ENCODE data around the gene HDAC3.
"Not testable (repeated sequence)": the region's sequence is repeated elsewhere in the genome, so short reads cannot be mapped to it uniquely, and the experiment has no call there.

Gene HDAC3

GRCh38 chr5:141633871-141634561, 2.6 kb downstream of the HDAC3 start:
- peak in 1 of 5 experiments; percentile 61 for DNase-seq

GRCh38 chr5:141632650-141633049, 4.0 kb downstream of the HDAC3 start:
- DNase-seq: no peak

- DNase-seq: no peak
Observed at GRCh38 chr5:141630570-141631140, 6.0 kb downstream of the HDAC3 start.

DNA sequence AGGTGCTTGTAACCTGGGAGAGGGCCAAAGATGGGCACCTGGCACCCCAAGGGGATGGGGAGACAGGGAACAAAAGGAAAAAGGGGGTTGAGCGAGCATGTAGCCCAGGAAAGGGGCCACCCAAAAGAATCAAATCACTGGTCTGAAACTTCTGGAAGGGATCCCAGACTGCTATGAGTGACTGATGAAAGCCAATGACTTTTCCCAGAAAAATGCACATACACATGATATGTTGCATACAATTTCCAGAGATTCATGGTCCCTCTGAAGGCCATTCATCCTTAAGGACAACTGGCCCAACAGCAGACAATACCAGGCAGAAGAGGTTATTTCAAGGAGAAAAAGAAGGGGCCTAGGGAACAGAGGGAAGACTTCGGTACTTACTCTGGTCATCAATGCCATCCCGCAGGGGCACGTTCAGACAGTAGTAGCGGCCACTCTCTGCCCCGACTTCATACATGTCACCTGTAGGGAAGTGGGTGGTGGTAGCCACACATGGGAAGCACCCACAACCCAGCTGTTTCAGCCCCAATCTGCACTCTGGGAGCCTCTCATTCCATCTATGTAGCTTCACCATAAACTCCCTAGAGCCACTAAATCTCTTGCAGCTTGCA, 8.4 kb downstream of the HDAC3 start:
- DNase-seq: no peak

DNA sequence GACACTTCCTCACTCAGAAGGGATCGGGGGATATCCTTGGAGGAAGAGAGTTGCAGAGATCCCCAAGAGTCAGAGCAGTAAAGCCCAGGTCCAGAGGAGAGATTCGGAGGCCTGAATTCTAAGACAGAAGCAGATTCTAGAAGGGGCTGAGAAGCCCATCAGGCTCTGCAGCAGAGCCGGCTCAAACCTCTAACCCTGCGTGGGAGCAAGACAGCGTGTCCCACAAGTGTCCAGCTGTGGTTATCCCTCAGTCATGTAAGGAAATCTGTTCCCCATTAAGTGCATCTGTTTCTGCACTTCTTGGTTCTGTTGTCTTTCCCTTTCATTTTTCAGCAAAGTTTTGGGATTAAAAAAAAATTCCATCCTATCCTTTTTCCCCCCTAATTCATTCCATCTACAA, 13.0 kb downstream of the HDAC3 start:
- DNase-seq: no peak

GRCh38 chr5:141623186-141623585, 13.5 kb downstream of the HDAC3 start:
- peak in 1 of 5 experiments; percentile 73 for DNase-seq

GRCh38 chr5:141618804-141619554, 17.7 kb downstream of the HDAC3 start, which contains the start of gene DIAPH1:
DIAPH1 (minus strand) TSS chr5:141619000; CDS start chr5:141618914, 86 bp downstream.
- peak; percentile 96 to 99 (median 98) for DNase-seq

DNA sequence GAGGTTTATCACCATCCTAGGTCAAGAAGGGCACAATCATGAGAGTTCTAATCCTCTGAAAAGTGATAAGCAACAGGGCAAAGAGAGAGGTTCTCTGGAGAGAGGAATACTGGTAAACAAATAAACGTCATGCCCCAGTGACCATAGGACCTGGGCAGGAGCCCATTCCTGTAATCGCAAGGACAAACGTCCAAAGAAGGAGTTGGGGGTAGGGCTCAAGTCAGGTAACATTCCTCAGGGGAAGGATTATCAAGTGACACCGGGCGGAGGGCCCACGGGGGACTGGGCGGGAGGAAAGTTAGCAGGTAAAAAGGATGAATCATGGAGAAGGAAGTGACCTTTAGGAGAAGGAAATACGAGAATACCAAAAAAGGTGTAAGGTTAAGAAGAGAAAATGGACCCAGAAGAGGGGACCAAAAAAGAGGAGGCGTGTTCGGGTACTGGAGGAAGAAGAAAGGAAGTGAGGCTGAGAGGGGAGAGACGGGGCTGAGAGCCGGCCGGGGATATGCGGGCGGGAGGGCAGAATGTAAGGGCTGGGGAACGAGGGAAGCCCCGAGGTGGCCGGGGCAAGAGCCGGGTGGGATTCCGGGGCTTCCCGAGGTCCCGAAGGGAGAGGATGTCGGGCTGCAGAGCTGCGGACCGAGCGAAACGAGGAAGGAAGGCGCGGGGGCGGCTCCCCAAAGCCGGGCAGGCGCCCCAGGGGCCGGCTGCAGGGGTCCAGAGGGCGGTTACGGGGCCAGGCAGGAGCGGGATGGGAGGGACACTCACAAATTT, 18.4 kb downstream of the HDAC3 start:
- DNase-seq: peak in 4 of 5 experiments; percentile 35 to 64 (median 53)

DNA sequence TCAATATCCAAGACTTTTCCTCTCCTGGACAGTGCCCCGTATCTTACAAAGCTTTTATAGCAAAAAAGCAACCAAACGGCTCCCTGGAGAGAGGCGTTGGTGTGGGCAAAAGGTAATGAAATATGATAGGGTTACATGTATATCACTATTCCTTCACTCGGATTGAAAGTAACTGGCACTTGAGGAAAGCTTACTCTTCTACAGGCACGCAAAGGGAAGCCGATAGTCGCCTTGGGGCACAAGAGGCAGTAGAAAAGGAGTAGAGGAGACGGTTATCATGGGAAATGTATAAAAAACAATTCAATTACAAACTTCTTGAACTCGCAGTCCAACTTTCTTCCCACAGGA, 19.0 kb downstream of the HDAC3 start:
- no peak for DNase-seq

GRCh38 chr5:141617128-141617527, 19.5 kb downstream of the HDAC3 start:
- no peak for DNase-seq

DNA sequence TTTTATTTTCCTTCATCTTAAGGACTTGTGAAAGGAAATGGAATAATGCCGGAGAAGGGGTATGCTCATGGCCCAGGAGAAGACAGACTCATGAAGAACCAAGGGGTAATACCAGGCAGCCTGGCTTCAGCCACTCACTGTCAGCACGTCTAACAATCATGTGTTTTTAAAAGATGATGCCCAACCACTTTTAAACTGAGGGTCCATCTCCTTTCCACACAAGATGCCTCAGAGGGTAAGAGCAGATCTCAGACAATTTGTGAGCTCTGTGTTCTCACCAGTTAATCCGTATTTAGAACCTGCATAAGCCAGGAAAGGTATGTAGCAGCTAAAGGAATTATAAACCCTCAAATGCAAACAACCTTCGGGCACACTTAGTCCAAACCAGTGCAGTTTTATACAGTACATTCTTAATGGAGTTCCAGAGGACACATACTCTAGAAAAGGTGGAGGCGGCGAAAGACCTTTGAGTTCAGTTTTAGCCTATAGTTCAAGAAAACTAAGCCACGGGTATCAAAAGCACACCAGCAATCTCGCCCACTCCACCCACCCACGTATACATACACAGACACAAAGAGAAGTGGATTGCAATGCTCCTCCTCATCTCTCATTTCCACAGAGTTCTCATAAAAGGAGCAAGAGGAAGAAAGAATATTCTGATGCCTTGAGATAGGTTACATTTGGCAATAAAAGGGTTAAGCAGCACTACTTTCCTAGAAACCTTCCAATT, 20.5 kb downstream of the HDAC3 start:
- no peak for DNase-seq

DNA sequence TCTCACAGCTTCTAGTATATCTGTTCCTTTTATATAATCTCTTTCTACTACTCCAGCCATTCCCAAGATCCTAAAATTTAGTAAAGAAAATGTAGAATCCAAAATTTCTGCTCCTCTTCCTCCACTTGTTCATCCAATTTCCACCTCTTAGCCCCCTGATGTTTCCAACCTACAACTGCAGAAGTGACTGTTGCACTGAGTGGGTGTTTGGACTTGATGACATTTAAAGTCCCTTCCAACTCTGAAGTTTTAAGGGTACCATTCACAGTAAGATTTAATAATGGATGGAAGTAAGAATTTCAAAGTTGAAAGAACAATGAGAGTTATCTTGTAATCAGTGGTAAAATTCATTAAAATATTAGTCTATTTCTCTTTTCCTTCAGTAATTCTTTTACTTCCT, 23.3 kb downstream of the HDAC3 start:
- DNase-seq: no peak

GRCh38 chr5:141611289-141611688, 25.4 kb downstream of the HDAC3 start:
- DNase-seq: no peak

DNA sequence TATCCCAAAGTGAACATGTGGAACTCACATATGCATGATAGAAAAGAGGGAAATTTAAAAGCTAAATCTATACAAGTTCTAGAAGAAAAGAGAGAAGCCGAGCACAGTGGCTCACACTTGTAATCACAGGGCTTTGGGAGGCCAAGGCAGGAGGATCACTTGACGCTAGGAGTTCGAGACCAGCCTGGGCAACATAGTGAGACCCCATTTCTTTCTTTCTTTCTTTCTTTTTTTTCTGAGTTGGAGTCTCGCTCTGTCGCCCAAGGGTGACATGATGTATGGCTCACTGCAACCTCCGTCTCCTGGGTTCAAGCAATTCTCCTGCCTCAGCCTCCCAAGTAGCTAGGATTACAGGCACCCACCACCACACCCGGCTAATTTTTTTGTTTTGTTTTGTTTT, 26.7 kb downstream of the HDAC3 start:
- not testable (repeated sequence) for DNase-seq

- no peak for DNase-seq
Observed at GRCh38 chr5:141609044-141609443, 27.6 kb downstream of the HDAC3 start.

GRCh38 chr5:141608557-141608956, 28.1 kb downstream of the HDAC3 start:
- DNase-seq: no peak

- no peak for DNase-seq
Observed at GRCh38 chr5:141608046-141608445, 28.6 kb downstream of the HDAC3 start.

DNA sequence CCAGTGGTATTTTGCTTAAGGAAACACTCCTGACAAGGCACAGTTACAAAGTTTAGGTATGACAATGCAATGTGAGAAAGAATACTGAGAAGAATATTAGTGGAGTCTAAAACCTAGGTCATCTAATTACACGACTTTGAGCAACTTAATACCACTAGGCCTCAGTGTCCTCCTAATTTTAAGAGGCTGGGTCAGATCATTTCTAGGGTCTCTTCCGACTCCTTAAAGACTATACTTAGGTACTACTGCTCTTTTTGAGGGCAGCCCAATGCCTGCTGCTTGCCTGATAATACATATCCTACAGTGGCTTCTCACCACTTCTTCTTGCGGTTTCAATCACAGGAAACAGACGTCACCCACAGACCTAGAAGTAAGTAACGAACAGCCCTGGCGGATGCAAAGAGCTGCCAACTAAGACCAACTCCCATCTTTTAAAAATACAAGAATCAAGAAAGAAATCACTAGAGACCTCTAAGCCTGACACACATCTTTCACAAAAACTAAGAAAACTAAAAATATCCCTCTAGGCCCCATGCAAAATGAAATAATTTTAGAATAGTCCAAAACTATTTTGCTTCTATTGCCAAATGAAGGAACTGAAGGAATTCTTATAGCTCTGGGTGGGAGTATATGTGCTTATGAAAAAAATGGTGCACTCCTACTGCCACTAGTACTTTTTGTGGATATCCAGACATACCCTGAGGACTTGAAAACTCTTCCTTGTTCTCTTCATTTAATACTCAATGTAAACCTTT, 30.9 kb downstream of the HDAC3 start:
- DNase-seq: peak in 4 of 5 experiments; percentile 35 to 98 (median 76)

- DNase-seq: peak in 1 of 5 experiments; percentile 35
Observed at GRCh38 chr5:141603923-141604717, 32.5 kb downstream of the HDAC3 start.

- no peak for DNase-seq
Observed at GRCh38 chr5:141602606-141603005, 34.0 kb downstream of the HDAC3 start.
